Activated naive CD4-positive, alpha-beta T cell treated with Interleukin-2 at 50 U/mL for 16 hours (primary cell): ENCODE results near the gene TMEM144.
"Not testable (repeated sequence)": the region's sequence is repeated elsewhere in the genome, so short reads cannot be mapped to it uniquely, and the experiment has no call there.

Source experiments
- DNase-seq: peaks from one replicate; pipeline ENCODE4 v3.0.0-alpha.2; 2020

Gene TMEM144

DNA sequence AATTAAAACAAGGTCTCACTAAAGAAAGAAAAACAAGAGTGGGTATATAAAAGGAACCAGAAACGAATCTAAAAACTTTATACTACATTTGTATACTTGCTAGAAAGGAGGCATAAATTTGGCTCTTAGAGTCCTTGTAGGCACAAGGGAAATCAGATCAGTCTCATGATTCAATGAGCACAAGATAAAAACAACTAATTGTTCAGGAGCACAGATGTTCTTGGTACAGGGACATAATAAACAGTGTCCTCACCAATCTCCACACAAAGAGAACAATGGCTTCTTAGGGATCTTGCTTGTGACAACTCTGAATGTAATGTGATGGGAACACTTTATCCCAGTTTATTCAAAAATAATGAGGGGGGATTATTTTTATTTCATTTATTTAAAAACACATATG is 28.3 kb downstream of the TMEM144 start:
- no peak for DNase-seq

DNA sequence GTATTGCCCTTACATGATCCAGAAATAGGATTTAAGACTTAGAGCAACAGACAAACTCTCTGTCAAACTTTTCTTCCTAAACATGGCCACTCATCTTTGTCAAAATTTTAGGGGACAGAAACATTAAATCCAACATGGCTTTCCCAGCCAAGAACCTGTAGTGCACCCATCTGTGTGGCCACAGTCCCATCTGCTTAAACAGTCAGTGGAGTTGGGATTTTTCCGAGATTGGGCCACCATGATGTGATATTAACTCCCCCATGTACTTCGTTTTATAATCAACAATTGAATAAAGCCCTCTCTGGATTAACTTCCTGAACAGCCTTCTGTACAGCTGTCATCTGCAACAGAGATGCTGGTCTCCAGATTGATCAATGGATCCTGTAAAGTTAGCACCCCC is 28.9 kb downstream of the TMEM144 start:
- no peak for DNase-seq

DNA sequence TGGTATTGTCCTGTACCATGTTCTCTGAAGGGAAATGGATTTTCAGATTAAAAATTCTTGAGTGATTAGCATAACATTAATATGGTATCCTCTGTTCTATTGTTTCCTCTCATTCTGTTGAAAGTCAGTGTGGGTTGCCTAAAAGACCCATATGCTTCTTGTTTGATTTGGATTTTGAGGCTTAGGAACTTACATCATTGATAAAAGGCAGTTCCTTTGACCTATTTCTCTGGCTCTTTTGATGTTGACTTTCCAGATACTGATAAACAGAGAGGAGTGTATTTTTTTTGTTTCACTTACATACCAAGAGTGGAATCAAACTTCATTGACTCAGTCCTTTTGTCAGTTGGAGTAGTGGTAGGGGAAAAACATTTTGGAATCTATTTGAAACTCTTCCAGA is 32.8 kb downstream of the TMEM144 start:
- DNase-seq = no peak

- DNase-seq = no peak
These were observed 40.0 kb downstream of the TMEM144 start for GRCh38 chr4:158250321-158250720.

GRCh38 chr4:158253350-158253980 is 43.2 kb downstream of the TMEM144 start:
- DNase-seq = peak; percentile 10

- DNase-seq = no peak
These were observed 44.0 kb downstream of the TMEM144 start for GRCh38 chr4:158254292-158254691.

DNA sequence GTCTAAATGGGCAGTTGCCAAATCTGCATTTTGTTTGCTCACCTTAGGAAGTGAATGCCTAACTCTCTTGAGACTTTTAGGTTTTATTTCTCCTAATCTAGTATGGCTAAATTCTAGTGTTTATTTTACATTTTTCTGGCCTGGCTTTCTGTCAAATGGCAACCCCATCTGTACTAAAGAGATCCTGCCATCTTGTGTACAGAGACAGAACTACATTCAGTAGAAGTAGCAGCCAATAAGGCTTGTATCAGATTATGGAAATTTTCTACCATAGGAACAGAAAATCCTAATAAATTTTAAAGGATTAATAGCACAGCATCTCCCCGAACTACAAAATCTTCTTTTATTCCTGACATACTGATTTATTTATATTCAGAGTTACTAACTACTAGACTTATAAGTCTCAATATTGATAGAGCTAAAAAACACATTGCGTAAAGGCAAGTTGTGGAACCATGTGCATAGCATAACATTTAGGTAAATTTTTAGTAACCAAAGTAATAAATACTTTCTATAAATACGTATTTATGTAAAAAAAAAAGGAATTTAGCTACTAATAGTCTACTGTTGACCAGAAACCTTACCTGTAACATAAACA is 45.5 kb downstream of the TMEM144 start:
- no peak for DNase-seq

- no peak for DNase-seq
These were observed 49.8 kb downstream of the TMEM144 start for GRCh38 chr4:158259955-158260575.

GRCh38 chr4:158261480-158261879 is 51.2 kb downstream of the TMEM144 start:
- DNase-seq = no peak

DNA sequence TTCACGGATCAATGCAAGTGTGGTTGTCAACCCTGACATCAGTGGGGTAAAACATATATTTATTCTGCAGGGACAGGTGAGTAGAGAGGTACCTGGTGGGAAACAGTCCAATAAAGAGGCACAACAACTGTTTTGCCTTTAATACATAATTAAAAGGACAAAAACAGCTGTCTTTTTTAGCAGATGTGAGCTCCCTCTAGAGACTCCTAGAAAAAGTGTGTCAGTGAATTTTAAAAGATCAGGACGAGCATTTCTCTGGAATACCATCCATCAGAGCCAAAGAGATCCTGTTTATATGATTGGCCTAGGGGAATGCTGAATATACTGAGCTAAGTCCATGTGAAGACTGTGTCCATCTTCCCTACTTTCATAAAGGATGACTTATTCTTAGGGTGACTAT is 58.3 kb downstream of the TMEM144 start:
- DNase-seq = no peak

DNA sequence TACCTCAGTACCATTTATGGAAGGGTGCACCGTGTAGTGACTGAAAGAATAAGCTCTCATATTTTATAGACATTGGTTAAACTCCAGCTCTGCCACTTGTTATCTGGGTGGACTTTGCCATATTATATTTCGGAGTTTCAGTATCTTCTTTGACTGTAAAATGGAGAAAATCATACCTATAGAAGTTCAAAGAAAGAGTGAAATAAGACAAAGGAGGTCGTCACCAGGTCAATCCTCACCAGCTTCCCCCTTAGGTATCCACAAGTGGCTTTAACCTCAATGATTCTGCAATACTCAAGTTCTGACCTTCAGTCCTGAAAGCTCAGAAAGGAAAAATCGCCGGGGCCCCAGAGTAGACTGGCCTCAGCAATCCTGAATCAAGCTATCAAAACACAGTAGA is 64.3 kb downstream of the TMEM144 start:
- DNase-seq = no peak

- DNase-seq = no peak
These were observed 67.3 kb downstream of the TMEM144 start for GRCh38 chr4:158277558-158277957.

GRCh38 chr4:158279052-158279451 is 68.8 kb downstream of the TMEM144 start:
- DNase-seq = not testable (repeated sequence)

GRCh38 chr4:158280856-158281255 is 70.6 kb downstream of the TMEM144 start:
- DNase-seq = no peak

DNA sequence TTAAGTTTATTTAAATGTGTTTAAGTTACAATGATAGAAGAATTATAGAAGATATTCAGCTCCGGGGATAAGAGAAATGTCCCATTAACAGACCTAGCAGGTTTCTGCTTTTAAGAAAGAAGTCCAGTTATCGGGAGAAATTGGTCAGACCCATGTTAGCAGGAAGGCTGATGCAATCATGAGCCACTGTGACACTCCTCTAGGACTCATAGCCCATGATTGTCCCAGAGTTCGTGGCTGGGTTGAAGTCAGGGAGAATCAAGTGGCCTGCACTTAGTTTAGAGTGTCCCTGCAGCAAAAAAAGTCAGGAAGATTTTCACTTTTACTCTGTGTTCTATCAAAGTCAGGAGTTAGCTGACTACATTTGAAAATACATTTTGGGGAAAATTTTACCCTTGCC is 72.0 kb downstream of the TMEM144 start:
- DNase-seq = no peak

DNA sequence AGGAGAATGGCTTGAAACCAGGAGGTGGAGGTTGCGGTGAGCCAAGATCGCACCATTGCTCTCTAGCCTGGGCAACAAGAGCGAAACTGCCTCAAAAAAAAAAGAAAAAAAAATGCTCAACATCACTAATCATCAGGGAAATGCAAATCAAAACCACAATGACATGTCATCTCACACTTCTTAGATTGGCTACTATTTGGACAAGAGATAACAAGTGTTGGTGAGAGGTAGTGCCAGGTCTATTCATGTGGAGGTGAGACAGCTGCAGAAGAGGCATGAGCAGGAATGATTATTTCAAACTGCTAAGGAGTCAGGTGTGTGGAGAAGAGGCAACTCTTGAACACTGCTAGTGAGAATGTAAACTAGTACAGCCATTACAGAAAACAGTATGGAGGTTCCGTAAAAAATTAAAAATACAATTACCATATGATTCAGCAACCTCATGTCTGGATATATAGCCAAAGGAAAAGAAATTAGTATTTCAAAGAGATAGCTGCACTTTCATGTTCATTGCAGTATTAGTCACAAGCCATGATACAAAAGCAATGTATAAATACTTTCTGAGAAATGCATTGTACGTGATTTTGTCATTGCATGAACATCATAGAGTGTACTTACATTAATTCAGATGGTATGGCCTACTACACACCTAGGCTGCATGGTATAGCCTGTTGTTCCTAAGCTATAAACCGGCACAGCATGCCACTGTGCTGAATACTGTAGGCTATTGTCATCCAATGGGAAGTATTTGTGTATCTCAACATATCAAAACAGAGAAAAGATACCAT is 75.3 kb downstream of the TMEM144 start:
- DNase-seq = no peak

GRCh38 chr4:158290912-158291311 is 80.6 kb downstream of the TMEM144 start:
- no peak for DNase-seq

- DNase-seq = no peak
These were observed 81.2 kb downstream of the TMEM144 start for GRCh38 chr4:158291334-158292055.

DNA sequence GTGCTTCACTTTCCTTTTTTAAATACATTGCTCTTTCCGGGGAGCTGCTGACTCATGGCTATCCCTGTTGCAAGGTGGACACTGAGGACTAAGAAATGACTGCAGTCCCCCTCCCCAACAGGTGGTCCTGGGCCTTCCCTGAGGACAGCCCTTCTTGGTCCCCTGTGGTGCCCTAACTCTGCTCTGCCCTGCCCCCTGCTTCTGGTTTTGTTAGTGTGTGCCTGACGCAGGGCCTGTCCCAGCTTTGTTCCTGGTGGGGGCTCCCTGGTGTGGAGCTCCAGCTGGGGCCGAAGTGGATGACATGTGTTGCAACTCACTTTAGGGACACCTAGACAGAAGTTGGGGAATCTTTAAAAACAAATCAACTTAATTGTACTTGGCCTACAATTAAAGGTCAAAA is 81.9 kb downstream of the TMEM144 start:
- no peak for DNase-seq

GRCh38 chr4:158295053-158295452 is 84.8 kb downstream of the TMEM144 start:
- DNase-seq = no peak

GRCh38 chr4:158297866-158298265 is 87.6 kb downstream of the TMEM144 start:
- no peak for DNase-seq

DNA sequence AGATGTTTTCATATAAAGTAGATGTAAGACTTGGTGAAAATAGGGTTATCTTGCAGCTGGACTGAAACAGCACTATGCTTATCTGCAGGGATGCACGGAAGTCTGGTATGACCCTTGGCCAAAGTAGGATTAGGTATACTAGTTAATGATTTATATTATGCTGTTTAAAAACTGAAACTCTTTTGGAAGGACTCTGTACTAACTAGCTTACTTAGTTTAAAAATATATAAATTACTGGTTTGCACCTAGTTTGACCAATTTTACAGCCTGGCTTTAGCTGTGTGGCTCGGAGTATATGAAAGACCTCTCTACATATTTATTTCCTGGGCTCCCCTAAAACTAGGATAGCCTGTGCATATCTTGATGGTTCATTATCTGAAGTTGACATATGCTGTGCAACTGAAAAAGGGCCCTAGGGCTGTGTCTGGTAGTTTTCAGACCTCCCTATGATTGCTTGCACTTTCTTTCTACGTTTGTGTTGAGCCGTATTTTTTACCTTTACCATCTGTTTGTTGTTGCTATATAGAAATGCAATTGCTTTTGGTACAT is 89.2 kb downstream of the TMEM144 start:
- DNase-seq = no peak

DNA sequence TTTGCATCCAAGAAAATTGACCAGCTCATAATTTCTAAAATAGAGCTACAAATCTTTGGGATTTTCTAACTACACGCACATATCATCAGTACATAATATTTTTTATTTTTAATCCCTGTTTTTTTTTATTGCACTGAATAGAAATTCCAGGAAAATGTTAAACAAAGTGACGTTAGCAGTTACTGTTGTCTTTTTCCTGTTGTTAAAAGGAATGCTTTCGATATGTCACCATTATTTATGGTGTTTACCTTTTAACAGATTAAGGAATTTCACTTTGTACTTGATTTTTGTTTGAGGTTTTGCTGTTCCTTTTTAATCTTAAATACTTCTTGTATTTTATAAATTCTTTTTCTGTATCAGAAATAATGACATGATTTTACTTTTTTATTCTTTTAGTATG is 89.7 kb downstream of the TMEM144 start:
- no peak for DNase-seq
